HL-60 (cell line): Measurements from ENCODE around the gene MGAT5B.

Experiments
- GABPA ChIP-seq: IDR thresholded peaks from 2 replicates; pipeline ENCODE4 v1.6.1; 2012; ENCODE audit warnings: low read depth
- POLR2AphosphoS5 ChIP-seq: IDR thresholded peaks from 2 replicates; pipeline ENCODE4 v1.6.1; 2012; ENCODE audit warnings: low read depth
- TF ChIP-seq, protein P1 (sequence below): IDR thresholded peaks from one replicate; pipeline ENCODE4 v1.5.1; 2011; ENCODE audit warnings: low read length, control low read depth, inconsistent platforms; ENCODE audit not compliant: insufficient read depth
- TF ChIP-seq, protein P2 (sequence below): IDR thresholded peaks from 2 replicates; pipeline ENCODE4 v1.6.1; 2012; ENCODE audit warnings: low read depth; ENCODE audit not compliant: insufficient replicate concordance

DNA sequence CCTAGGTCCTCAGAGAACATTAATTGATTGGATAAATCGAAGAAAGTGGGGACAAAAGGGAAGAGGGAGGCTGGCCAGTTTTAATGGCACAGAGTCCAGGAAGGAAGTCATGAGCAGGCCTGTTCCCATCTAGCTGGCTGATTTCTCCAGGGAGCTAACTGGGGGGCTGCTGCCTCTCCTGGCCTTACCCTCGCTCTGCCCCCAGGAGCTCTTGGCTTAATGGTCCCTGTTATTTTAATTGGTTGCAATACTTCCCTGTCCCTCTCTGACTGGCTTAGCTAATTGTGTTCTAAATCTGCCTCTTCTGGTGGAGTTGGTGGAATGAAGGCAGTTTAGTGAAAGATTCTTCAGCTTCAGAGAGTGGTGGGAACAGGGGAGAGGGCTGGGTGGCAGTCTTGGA is 61.4 kb downstream of the MGAT5B start:
- TF ChIP-seq, protein P1, sequence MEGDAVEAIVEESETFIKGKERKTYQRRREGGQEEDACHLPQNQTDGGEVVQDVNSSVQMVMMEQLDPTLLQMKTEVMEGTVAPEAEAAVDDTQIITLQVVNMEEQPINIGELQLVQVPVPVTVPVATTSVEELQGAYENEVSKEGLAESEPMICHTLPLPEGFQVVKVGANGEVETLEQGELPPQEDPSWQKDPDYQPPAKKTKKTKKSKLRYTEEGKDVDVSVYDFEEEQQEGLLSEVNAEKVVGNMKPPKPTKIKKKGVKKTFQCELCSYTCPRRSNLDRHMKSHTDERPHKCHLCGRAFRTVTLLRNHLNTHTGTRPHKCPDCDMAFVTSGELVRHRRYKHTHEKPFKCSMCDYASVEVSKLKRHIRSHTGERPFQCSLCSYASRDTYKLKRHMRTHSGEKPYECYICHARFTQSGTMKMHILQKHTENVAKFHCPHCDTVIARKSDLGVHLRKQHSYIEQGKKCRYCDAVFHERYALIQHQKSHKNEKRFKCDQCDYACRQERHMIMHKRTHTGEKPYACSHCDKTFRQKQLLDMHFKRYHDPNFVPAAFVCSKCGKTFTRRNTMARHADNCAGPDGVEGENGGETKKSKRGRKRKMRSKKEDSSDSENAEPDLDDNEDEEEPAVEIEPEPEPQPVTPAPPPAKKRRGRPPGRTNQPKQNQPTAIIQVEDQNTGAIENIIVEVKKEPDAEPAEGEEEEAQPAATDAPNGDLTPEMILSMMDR = no peak
- TF ChIP-seq, protein P2, sequence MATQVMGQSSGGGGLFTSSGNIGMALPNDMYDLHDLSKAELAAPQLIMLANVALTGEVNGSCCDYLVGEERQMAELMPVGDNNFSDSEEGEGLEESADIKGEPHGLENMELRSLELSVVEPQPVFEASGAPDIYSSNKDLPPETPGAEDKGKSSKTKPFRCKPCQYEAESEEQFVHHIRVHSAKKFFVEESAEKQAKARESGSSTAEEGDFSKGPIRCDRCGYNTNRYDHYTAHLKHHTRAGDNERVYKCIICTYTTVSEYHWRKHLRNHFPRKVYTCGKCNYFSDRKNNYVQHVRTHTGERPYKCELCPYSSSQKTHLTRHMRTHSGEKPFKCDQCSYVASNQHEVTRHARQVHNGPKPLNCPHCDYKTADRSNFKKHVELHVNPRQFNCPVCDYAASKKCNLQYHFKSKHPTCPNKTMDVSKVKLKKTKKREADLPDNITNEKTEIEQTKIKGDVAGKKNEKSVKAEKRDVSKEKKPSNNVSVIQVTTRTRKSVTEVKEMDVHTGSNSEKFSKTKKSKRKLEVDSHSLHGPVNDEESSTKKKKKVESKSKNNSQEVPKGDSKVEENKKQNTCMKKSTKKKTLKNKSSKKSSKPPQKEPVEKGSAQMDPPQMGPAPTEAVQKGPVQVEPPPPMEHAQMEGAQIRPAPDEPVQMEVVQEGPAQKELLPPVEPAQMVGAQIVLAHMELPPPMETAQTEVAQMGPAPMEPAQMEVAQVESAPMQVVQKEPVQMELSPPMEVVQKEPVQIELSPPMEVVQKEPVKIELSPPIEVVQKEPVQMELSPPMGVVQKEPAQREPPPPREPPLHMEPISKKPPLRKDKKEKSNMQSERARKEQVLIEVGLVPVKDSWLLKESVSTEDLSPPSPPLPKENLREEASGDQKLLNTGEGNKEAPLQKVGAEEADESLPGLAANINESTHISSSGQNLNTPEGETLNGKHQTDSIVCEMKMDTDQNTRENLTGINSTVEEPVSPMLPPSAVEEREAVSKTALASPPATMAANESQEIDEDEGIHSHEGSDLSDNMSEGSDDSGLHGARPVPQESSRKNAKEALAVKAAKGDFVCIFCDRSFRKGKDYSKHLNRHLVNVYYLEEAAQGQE = no peak
- TF ChIP-seq POLR2AphosphoS5 = no peak
- TF ChIP-seq GABPA = no peak
